Raji (cell line): ENCODE results near the gene C11orf58.

ENCODE experiments used
- POLR2A ChIP-seq: IDR thresholded peaks from 2 replicates; pipeline ENCODE4 v1.6.1; 2011; ENCODE audit warnings: low read depth, low read length, control low read depth; ENCODE audit not compliant: insufficient read depth

The C11orf58 gene

GRCh38 chr11:16750417-16750816, 12.0 kb downstream of the C11orf58 start:
- no peak for TF ChIP-seq POLR2A

GRCh38 chr11:16758382-16759024, 20.1 kb downstream of the C11orf58 start:
- no peak for TF ChIP-seq POLR2A

GRCh38 chr11:16759857-16760508, 21.5 kb downstream of the C11orf58 start:
- no peak for TF ChIP-seq POLR2A

DNA sequence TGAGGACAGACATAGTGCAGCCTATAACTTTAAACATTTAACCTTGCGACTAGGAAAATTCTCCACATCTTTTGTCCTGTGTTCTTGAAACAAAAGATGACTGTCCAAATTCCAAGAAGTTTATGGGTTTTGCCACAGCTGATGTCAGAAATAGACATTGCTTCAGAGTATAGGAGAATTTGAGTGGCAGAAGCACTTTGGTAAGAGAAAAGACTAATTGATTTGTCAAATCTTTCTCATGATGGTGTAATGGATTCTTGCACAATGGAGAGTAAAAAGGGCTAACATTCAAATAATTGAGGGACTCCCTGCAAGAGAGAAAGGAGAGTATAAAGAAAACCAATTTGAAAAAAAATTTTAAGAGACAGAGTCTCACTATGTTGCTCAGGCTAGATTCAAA, 25.3 kb downstream of the C11orf58 start:
- TF ChIP-seq POLR2A = no peak

GRCh38 chr11:16764888-16765287, 26.4 kb downstream of the C11orf58 start:
- TF ChIP-seq POLR2A = no peak

GRCh38 chr11:16767137-16767536, 28.7 kb downstream of the C11orf58 start:
- no peak for TF ChIP-seq POLR2A

GRCh38 chr11:16767957-16768356, 29.5 kb downstream of the C11orf58 start:
- TF ChIP-seq POLR2A = no peak

DNA sequence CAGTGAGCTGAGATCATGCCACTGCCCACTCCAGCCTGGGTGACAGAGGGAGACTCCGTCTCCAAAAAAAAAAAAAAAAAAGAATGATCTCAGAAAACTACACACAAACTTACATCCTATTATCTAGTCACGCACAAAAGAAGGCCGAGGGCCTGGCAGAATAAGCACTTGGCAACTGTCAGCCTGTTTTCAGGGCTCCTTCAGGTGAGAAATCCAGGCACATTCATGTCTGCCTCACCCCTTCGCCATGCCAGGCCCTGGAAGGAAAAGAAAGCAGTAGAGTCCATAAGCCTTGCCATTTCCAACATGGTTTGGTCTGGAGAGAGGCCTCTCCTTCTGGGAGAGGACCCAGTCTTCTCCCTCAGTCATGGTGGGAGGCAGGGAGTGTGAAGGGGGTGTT, 30.9 kb downstream of the C11orf58 start:
- no peak for TF ChIP-seq POLR2A

- TF ChIP-seq POLR2A = no peak
These were observed 31.6 kb downstream of the C11orf58 start for GRCh38 chr11:16770016-16770415.

- no peak for TF ChIP-seq POLR2A
These were observed 33.1 kb downstream of the C11orf58 start for GRCh38 chr11:16771350-16772140.

GRCh38 chr11:16772141-16772512, 33.7 kb downstream of the C11orf58 start:
- no peak for TF ChIP-seq POLR2A

GRCh38 chr11:16773981-16774935, 35.8 kb downstream of the C11orf58 start:
- TF ChIP-seq POLR2A = no peak

GRCh38 chr11:16774936-16775613, 36.6 kb downstream of the C11orf58 start:
- no peak for TF ChIP-seq POLR2A

DNA sequence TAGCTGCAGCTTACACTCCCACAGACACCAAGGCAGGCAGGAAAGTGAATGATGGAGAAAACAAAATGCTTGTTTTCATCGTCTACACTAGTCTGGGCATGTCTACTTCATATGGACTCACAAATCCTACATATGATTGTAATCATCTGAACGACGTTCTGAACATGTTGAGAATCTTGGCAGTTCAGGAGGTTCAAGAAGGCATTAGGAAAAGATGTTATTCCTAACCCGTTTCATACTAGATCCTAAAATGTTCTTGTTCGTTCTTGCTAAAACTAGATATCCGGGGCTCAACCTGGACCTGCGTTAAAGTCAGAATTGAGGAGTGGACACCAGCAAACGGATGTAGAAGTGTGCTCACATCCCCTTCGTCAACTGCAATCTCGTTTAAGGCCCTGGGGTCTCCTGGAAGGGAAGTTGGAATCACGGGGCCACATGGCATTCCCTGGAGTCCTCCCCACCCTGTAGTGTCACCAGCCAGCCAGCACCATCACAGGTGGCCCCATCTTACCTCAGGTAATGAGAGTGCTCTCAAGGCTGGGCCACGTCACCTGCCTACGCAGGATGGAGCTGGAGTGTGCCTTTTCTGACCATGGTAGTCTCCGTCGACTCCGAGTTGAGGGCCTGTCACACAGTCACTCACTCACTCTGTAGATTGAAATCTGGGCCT, 37.3 kb downstream of the C11orf58 start:
- no peak for TF ChIP-seq POLR2A
